ENCODE results near the gene NPLOC4.

Gene NPLOC4

DNA sequence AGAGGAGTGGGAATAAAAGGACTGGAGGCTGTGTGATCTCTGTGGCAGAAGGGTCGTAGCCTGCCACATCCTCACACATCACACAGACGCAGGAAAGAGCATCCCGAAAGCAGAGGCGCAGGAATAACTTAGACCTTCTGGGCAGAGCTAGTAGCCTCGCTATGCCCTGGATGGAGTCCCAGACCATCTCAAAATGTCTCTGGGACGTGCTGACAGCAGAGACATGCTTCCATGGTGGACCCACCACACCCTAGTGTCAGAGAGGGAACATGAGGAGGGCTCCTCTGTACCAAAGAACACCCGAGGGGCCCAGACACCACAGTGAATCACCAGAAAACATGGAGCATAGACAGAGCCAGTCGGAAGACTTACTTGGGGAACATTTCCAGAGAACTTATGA is 55.2 kb downstream of the NPLOC4 start:
- TF ChIP-seq, protein P1, sequence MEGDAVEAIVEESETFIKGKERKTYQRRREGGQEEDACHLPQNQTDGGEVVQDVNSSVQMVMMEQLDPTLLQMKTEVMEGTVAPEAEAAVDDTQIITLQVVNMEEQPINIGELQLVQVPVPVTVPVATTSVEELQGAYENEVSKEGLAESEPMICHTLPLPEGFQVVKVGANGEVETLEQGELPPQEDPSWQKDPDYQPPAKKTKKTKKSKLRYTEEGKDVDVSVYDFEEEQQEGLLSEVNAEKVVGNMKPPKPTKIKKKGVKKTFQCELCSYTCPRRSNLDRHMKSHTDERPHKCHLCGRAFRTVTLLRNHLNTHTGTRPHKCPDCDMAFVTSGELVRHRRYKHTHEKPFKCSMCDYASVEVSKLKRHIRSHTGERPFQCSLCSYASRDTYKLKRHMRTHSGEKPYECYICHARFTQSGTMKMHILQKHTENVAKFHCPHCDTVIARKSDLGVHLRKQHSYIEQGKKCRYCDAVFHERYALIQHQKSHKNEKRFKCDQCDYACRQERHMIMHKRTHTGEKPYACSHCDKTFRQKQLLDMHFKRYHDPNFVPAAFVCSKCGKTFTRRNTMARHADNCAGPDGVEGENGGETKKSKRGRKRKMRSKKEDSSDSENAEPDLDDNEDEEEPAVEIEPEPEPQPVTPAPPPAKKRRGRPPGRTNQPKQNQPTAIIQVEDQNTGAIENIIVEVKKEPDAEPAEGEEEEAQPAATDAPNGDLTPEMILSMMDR (IDR thresholded peaks at IDR 0.05; ENCODE audit: insufficient read depth, low read depth, low read length, missing control alignments), result no peak
- no peak overlapping the region for H3K4me3 ChIP-seq (ENCODE audit: low read length)
- no peak for DNase-seq (ENCODE audit: low read depth)

DNA sequence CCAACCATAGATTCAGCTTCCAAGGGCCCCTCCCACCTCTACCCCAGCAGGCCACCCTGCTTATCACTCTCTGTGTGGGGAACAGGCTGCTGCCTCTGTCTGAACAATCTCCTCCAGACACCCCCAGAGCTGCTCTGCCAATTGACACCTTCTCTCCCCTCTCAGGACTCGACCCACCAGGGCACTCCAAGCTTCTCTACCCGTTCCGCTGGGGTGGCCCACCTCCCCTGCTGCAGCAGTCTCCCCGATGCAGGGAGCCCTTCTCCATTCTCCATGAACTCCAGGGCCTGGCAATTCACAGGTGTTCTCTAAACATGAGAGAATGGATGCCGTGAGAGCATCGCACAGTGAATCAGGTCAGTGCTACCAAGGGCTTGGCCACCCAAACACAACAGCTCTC is 56.4 kb downstream of the NPLOC4 start:
- H3K4me3 ChIP-seq (ENCODE audit: low read length), result no peak overlapping the region
- TF ChIP-seq, protein P1 (IDR thresholded peaks at IDR 0.05; ENCODE audit: insufficient read depth, low read depth, low read length, missing control alignments), result no peak
- no peak for DNase-seq (ENCODE audit: low read depth)

DNA sequence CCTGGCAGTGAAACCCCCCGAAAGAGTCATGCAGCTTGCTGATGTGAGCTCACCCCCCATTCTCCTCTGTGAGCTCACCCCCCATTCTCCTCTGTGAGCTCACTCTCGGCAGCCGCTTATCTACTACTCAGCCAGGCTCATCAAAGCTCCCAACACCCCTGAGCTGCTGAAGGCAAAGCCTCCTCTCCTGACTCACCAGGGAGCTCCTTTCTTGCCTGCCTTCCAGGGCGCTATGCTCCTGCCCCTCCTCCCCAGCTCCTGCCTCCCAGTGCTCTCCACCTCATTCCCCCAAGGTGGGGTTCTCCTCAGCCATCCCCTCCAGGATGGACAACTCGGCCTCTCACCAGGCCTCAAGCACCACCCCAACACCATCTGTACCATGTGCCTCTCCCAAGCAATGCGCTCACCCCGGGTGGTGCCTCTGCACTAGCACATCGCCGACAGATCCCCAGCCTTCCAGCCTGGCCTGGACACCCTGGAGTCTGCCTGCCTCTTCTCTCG is 57.0 kb downstream of the NPLOC4 start:
- no peak overlapping the region for H3K4me3 ChIP-seq (ENCODE audit: low read length)
- peak; percentile 45 for DNase-seq (ENCODE audit: low read depth)
- TF ChIP-seq, protein P1 (IDR thresholded peaks at IDR 0.05; ENCODE audit: insufficient read depth, low read depth, low read length, missing control alignments), result no peak

DNA sequence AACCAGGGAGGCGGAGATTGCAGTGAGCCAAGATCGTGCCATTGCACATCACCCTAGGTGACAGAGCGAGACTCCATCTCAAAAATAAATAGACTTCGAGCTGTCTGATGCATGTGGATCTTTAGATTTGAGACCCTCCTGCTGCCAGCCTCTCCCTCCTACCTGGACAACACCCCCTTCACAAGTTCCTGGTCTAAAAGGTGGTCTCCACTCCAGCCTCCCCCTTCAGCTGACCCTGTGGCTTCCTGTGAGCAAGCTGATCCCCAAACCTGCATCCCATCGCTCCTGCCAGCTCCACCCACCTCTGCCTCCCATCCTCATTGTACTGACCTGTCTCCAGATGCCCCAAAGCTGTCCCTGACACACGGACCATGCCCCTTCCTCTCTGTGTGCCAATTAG is 57.6 kb downstream of the NPLOC4 start:
- no peak for DNase-seq (ENCODE audit: low read depth)
- TF ChIP-seq, protein P1 (IDR thresholded peaks at IDR 0.05; ENCODE audit: insufficient read depth, low read depth, low read length, missing control alignments), result no peak
- no peak overlapping the region for H3K4me3 ChIP-seq (ENCODE audit: low read length)

DNA sequence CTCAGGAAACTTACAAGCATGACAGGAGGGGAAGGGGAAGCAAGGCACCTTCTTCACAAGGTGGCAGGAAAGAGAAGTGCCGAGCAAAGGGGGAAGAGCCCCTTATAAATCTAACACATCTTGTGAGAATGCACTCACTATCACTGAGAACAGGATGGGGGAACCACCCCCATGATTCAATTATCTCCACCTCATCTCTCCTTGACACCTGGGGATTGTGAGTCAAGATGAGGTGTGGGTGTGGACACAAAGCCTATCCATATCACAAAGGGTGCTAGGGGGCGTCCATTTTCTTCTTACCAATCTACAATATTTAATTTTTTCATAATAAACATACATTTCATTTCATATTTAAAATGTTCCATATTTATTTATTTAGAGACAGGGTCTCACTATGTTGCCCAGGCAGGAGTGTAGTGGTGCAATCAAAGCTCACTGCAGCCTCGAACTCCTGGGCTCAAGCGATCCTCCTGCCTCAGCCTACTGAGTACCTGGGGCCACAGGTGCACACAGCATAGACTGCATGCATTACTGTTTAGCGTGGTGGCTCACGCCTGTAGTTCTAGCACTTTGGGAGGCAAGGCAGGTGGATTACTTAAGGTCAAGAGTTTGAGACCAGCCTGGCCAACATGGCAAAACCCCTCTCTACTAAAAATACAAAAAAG is 58.2 kb downstream of the NPLOC4 start:
- TF ChIP-seq, protein P1 (IDR thresholded peaks at IDR 0.05; ENCODE audit: insufficient read depth, low read depth, low read length, missing control alignments), result no peak
- H3K4me3 ChIP-seq (ENCODE audit: low read length), result no peak overlapping the region
- DNase-seq (ENCODE audit: low read depth), result peak; percentile 75

DNA sequence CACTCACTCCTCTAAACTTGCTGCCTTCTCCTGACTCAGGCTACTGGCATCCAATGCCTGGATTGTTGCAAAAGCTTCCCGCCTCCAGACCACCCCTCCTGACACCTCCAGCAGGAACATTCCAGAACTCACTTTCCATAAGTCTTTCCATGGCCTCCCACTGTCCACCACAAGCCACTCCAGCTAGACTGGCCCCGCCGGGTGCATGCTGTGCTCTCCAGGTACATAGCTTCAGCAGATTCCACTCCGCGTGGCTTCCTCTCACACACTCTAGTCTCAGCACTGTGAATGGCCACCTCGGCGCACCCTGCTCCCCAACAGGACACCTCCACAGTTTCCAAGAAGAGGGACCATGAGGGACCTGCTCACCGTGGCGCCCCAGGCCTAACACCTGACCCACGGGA is 58.9 kb downstream of the NPLOC4 start:
- peak; percentile 61 for DNase-seq (ENCODE audit: low read depth)
- no peak overlapping the region for H3K4me3 ChIP-seq (ENCODE audit: low read length)
- TF ChIP-seq, protein P1 (IDR thresholded peaks at IDR 0.05; ENCODE audit: insufficient read depth, low read depth, low read length, missing control alignments), result no peak

Data from epithelial cell of esophagus (primary cell).